Hindlimb muscle (tissue), 1 donor: Measurements from ENCODE around the gene DNAH11. TPM values are rescaled to one million over a fixed set of nuclear protein-coding genes. Genes with fewer than 3 reads are reported as not detected.
"Not testable (repeated sequence)": the region's sequence is repeated elsewhere in the genome, so short reads cannot be mapped to it uniquely, and the experiment has no call there.

Experiments used
- DNase-seq: peaks from one replicate; pipeline ENCODE4 v3.0.0-alpha.2; 2013
- polyA plus RNA-seq: library from polyadenylated mRNA; unstranded; fragments of 120-200 nt; gene quantifications from one replicate; pipeline ENCODE4 v1.2.1, GENCODE V29; 2013; ENCODE audit not compliant: insufficient read length

DNAH11 gene
- polyA plus RNA-seq, 1 donor: 0.13 TPM

DNA sequence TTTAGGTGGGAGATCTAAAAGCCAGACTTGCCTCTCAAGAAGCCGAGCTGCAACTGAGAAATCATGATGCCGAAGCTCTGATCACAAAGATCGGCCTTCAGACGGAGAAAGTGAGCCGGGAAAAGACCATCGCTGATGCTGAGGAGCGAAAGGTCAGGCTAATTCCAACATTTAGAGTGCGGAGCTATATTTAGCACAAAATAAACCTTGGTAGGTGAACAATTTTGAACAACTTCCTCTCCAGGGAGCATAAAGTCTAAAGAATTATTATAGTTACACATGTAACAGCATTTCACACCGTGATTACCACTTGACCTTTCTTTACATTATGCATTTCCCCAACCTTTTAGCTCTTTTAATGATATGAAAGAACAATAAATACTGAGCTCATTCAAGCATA is 236.1 kb downstream of the DNAH11 start:
- DNase-seq: no peak

GRCh38 chr7:21782996-21783395 is 240.2 kb downstream of the DNAH11 start:
- DNase-seq: no peak

- no peak for DNase-seq
Measured at GRCh38 chr7:21784989-21785388, 242.2 kb downstream of the DNAH11 start.

- DNase-seq: no peak
Measured at GRCh38 chr7:21805791-21806190, 263.0 kb downstream of the DNAH11 start.

GRCh38 chr7:21806388-21806787 is 263.5 kb downstream of the DNAH11 start:
- DNase-seq: no peak

- DNase-seq: no peak
Measured at GRCh38 chr7:21819048-21819447, 276.2 kb downstream of the DNAH11 start.

- no peak for DNase-seq
Measured at GRCh38 chr7:21828841-21829240, 286.0 kb downstream of the DNAH11 start.

DNA sequence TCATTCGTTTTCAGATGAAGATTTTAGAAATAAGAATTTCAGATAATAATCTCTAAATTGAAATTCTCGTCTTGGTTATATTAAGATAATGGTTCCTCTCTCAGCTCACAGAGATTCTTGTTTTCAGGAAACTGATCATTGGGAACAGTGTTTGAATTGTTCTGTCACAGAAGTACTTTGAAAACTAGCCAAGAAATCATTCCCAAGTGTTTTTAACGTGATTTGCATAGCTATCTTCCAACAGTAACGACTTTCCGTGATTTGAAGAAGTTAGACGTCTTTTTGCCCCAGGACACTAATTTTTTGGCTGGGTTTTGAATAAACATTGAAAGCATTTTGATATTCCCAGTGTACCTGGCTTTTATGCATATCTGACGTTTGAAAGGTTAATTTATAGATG is 286.9 kb downstream of the DNAH11 start:
- no peak for DNase-seq

DNA sequence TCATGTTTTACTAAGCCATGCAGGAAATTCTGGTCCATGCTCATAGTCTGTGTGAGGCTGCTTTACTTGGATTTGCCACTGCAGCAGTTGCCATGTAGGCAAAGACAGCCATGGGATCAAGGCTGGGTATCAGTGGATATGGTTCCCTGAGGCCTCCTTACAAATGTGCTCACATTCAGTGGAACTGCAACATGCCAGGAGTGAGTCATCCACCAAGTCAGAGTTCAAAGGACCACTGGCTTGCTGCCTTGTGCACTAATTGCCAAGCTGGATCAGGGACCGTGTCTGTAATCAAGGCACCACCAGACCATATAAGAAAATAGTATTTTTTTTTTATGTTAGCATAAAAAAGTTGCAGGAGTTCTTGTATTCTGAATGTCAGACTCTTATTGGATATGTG is 301.9 kb downstream of the DNAH11 start:
- DNase-seq: no peak

DNA sequence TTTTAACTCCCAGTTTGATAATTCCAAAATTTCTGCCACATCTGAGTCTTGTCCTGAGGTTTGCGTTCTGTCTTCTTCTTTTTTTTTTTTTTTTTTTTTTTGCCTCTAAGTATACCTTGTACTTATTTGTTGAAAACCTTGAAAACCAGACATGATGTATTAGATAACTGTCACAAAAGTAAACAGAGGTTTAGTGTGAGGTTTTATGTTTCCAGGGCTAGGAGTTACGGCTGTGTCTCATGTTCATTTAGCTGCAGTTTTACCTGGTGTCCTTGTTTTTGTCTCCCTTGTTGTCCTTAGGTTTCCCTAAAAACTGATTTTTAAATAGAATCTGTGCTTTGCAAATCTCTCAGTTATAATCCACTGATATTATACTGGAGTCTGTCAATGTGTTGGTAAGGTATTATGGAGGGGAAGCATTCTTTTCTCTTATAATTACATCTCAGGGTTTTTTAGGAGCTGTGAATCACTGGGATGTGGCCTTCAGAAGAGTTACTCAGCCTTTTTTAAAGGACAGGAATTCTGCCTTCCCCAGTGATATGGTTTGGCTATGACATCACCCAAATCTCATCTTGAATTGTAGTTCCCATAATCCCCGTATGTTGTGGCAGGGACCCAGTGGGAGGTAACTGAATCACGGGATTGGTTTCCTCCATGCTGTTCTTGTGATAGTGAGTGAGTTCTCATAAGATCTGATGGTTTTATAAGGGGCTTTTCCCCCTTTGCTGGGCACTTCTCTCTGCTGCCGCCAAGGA is 307.9 kb downstream of the DNAH11 start:
- DNase-seq: no peak

DNA sequence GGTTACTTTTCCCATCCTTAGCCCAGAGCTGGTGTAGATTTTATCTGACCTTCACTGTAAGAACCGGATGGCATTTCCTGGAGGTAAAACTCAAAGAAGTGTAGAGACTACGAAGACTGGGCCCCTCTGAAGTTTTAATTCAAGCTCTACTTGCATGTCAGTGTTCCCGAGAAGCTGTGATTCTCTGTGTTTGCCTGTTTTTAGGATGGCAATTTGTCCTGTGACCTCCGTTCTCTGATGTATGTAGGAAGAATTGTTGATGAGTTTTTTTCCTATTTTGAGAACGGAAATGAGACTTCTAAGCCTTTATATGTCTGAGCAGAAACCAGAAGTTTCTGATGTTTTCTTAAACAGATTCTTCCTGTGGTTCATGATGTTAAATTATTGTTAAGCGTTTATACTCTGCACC is 308.7 kb downstream of the DNAH11 start:
- DNase-seq: no peak

DNA sequence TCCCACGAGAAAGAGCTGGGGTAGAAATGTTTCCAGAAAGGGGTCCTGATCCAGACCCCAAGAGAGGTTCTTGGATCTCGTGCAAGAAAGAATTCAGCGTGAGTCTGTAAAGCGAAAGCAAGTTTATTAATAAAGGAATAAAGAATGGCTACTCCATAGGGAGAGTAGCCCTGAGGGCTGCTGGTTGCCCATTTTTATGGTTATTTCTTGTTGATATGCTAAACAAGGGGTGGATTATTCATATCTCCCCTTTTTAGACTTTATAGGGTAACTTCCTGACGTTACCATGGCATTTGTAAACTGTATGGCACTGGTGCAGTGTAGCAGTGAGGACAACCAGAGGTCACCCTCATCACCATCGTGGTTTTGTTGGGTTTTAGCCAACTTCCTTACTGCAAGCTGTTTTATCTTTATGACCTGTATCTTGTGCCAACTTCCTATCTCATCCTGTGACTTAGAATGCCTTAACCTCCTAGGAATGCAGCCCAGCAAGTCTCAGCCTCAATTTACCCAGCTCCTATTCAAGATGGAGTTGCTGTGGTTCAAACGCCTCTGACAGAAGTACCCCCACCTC is 322.9 kb downstream of the DNAH11 start:
- DNase-seq: not testable (repeated sequence)

DNA sequence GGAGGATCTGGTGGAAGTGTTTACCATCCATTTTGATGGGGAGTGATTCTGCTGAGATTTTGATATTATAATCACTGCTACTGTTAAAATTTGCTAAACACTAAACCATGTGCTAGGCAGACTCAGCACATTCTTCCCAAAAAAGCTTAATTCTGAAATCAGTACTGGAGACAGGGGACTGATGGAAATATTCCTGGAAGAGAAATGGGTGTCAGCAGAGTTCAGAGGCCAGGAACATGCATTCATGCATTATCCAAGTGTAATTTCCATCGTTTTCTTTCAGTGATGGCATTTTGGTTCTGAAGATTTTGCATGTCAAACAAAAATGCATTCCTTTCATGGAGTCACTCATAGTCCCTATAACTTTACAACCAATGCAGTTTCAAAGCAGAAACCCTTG is 323.9 kb downstream of the DNAH11 start:
- DNase-seq: no peak

DNA sequence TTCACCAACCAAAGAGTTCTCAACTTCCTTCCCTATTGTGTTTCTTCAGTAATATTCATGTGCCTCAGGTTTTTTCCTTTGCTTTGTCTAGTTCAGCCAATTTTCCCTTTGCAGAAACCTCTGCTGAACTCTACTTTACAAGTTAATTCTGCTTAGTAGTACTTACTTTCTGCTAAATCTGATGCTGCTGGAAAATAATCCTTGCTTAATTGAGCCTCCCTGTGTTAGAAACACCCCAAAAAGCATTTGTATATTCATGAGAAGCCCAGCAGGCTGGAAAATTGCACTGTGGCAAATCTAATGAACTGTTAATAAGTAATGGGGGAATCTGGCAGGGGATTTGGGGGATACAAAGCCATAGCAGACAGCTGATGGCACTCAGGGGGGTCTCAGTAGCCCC is 324.4 kb downstream of the DNAH11 start:
- DNase-seq: no peak

- no peak for DNase-seq
Measured at GRCh38 chr7:21867816-21868575, 325.2 kb downstream of the DNAH11 start.

GRCh38 chr7:21868576-21868850 is 325.7 kb downstream of the DNAH11 start:
- DNase-seq: no peak

DNA sequence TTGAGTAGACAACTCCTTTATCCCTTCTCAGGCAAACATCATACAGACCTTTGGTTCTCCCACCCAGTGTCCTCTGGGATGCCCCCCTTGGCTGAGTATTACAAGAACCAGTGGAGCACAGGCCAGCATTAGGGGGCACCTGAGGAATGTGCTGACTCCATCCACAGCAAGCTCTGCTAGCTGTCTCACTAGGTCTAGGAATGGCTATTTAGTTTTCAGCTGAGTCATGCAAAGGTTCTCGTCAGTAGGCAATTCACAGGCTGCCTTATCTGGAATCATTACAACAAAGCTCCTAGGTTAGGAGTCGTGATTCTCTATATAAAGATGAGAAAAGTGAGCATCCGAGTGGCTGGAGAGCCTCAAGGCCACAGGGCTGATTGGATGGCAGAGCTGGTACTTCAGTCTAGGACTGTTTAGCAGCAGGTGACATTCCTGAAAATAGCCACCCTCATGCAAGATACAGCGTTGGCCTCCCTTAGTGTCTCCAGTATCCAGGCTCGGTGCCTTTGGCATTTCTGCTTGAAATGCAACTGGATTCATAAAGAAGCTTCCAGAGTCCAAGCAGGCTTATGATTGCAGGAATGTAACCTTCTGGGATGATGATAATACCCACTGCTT is 327.1 kb downstream of the DNAH11 start:
- DNase-seq: no peak

DNA sequence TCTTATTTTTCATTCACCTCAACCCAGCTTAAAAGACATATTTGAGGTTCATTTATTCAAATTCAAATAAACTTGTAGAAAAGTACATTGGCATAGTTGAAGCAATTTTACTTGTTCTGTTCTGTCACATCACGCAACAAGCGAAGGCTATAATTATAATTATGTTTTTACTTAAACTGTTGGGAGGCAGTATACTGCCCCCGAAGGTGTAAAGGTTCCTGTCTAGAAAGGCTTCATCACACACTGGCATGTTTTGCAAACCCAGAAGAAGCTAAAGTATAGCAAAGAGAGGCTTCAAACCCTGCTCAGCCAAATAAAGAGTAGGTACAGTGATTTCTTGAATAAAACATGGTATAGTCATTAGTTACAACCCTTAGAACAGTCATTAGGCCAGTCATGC is 340.2 kb downstream of the DNAH11 start:
- no peak for DNase-seq

- DNase-seq: not testable (repeated sequence)
Measured at GRCh38 chr7:21883501-21883900, 340.7 kb downstream of the DNAH11 start.

DNA sequence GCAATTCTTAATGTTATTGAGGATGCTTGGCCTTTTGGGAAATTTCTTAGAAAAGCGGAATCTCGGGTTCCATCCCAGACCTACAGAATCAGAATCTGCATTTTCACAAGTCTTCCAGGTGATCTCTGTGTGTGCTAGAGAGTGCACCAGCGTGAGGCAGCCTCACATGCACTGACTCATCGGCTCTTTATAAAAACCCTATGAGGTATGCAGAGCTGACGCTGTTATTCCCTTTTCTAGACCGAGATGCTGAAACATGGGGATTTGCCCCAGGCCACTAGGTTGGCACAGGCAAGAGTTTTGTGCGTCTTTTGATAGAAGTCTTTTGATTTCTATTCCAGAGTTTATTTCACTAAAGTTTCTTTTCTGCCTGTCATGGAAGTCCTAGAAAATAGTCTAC is 341.7 kb downstream of the DNAH11 start:
- DNase-seq: no peak

- DNase-seq: no peak
Measured at GRCh38 chr7:21886396-21886795, 343.6 kb downstream of the DNAH11 start.

GRCh38 chr7:21887353-21887752 is 344.5 kb downstream of the DNAH11 start:
- no peak for DNase-seq

GRCh38 chr7:21887779-21888178 is 344.9 kb downstream of the DNAH11 start:
- no peak for DNase-seq

DNA sequence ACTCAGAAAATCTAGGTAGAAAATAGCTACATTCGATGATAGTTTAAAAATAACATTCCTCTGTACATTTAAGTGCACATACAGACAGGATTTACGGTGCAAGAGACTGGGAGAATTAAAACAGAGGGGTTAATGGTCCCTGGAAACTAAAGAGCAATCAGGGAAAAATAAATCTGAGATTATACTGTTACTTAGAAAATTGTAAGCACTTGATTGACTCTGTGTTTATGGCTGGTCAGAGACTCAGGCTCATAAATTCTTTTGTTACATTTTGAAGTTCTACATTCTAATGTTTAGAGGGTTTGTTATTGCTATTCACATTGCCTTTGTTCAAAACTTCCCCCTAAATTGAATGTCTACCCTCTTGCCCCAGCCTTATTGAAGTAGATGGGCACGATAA is 348.5 kb downstream of the DNAH11 start:
- DNase-seq: no peak
